NOMO-1 treated with dmso at 0.1 percent for 144 hours (cell line): Measurements from ENCODE around the gene ICA1.
A peak's percentile ranks its signal among the peaks of the same experiment; 100 is the strongest.

Source experiments
- DNase-seq: peaks from one replicate; lab custom pipeline; 2025; ENCODE audit not compliant: unreplicated experiment; lab: John Stamatoyannopoulos, UW

Gene ICA1

DNA sequence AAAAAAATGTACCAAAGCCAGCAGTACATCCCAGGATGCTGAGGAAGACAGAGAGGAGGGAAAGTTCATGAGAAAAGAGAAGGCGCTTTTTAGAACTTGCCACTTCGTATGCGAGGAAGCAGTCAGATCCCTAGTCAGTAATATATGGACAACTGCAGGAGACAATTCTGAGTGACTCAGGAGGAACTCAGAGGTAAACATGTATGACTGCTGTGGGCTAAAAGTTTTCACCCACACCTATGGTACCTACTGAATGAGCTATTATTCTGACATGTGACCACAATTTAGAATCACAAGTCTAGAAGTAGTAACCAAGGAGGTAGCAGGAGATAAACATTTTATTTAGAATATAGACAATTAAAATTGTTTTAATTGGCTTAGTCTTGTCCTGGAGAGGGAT lies 126.5 kb downstream of the ICA1 start:
- no peak for DNase-seq

GRCh38 chr7:8134089-8134733 lies 127.8 kb downstream of the ICA1 start:
- DNase-seq = no peak

- DNase-seq = no peak
Measured at GRCh38 chr7:8133188-8133848, 128.6 kb downstream of the ICA1 start.

DNA sequence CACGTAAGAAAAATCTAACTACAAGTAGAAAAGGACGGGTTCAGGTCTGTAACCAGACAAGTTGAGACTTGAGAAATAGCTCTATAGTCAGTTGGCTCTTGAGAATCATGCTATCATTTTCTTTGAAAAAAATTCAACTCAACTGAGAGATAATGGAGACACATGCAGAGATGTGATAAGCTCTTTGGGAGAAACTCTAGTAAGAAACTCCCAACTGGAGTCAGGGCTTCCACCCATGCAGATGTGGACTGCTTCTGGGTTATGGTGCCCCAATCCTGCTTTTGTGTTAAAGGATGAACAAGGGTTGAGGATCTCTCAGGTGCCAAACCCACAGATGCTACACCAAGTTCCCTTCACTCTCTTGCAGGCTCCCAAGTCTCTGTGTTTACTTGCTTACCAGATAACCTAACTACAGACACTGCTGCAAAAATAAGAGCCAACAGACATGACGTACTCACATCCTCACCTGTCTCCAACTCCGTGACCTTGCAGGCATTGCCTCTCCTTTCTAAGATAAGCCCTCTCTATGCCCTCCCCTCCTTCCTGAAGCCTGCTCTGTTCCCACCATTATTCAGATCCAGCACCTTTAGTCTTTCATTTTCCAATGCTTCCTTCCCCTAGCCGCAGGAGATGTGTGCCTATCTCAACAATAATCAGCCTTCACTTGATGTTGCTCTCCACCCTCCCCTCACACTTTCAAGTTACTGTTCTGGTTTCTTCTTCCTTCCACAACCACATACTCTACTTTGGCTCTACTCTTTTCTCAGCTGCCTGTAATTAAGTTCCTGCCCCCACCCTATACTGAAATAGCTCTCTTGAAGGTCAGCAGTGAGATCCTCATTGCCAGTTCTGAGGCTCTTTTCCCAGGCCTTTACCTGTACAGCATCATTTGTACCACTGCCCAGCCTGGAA lies 130.0 kb downstream of the ICA1 start:
- no peak for DNase-seq

GRCh38 chr7:8130663-8131062 lies 131.3 kb downstream of the ICA1 start:
- DNase-seq = no peak

DNA sequence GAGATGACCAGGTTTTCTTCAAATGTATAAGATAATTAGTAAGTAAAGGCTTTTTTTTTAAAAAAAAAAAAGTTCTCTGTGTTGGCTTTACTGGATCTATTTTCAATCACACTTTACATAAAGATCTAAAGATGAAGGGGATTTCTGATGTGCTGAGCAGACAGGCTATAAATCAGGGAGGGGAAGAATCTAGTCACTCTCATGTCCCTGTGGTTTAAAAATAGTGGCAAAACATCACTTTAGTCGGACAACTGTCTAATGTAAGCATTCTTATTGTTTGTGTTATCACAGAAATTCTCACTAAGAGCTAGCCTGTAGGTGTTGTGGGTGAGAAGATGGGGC lies 132.7 kb downstream of the ICA1 start:
- DNase-seq = no peak

DNA sequence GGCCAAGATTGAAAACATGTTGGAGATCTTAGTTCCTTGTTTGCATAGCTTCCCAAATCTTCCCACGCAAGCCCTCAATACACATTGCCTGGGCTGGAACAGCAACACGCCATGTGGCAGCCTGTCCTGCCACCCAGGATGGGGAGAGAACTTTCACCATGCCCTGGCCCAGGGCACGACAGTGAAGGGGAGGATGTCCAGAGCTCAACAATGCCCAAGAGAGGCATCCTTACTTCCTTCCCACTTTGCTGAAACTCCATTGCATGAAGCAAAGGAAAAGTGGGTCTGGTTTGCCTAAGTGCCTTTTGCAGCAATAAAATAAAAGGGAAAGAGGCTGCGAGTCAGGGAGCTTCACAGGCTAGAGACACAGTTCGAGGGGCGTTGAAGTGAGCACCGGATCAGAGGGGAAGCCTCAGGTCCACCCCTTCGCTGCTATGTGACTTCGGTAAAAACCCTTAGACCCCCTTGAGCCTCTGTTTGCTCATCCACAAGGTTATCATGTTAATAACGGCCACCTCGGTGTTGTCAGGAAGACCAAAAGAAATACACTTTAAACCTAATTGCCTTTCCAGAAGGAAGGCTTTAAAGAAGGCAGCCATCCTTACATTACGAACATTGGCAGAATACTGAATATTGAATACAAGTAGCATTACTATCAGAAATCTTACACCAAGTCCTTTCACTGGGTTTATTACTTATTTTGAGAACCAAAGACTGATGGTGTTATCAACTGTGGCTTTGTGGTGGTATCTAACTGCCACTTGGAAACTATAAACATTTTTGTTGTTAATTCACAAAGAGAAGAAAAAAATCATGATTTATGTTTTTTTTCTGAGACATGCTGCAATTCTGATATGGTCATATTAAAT lies 133.3 kb downstream of the ICA1 start:
- DNase-seq = no peak

DNA sequence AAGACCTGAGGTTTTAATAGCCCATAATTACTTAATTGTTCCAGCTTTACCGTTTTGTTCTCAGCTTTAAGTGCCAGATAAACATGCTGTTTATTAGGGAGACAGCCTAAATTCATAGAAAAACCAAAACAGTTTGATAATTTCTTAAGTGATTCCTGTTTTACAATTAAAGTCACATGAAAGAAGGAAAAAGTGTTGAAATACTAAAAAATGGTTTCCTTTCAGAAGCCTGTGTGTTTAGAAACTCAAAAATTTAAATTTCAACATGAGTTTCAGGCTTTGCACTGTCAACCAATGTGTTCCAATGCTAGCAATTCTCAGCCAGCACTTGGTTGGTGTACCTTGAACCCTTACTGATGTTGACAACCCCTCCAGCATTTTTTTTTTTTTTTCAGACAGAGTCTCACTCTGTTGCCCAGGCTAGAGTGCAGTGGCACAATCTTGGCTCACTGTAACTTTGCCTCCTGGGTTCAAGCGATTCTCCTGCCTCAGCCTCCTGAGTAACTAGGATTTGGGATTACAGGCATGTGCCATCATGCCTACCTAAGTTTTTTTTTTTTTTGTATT lies 135.3 kb downstream of the ICA1 start:
- DNase-seq = no peak

DNA sequence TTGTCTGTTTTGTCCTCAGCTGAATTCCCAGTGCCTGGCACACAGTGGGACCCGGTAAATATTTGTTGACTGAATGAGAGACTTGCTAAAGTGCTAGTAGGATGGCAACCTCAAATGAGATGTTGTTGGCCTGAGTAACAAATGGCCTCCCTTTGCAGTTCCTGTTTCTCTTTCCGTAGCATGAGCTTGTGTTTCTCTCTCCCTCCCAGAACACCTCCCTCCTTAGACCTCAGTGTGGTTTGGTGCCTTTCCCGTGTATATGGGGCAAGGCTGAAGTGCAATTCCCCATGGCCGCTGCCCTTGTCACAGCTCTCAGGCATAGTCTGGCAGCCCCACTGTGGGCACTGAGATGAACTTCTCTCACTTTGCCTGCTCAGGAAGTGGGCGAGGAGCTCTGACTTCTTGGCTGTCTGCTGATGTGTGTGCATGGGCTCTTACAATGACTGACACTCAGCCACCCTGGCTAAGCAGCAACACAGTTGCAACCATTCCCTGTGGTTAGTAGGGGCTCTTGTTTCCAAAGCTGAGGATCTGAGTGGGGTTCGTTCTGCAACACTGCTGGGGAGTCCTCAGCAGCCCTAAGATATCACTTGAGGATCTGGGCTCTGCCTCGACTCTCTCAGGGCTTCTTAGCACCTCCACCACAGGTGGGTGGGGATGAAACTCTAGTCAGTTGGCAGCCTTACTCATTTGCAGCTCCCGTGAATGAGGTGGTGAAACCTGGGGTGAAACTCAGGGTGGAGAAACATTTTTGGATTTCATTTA lies 136.1 kb downstream of the ICA1 start:
- peak; percentile 41 for DNase-seq

- DNase-seq = no peak
Measured at GRCh38 chr7:8121243-8121642, 140.7 kb downstream of the ICA1 start.

GRCh38 chr7:8120390-8121058 lies 141.4 kb downstream of the ICA1 start:
- DNase-seq = no peak

DNA sequence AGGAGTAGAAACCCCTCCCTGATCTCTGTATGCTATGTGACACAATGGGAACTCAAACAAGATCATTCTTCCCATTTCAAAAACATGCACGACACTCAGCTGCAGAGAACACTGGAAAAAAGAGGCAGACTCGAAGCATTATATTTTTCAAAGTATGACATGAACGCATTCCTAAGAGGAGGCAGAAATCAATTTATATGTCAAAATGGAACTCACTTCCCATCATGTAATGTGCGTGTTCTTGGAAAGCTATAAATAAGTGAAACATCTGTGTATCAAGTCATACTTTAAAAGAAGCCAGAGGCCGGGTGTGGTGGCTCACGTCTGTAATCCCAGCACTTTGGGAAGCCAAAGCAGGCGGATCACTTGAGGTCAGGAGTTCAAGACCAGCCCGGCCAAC lies 142.7 kb downstream of the ICA1 start:
- DNase-seq = no peak

DNA sequence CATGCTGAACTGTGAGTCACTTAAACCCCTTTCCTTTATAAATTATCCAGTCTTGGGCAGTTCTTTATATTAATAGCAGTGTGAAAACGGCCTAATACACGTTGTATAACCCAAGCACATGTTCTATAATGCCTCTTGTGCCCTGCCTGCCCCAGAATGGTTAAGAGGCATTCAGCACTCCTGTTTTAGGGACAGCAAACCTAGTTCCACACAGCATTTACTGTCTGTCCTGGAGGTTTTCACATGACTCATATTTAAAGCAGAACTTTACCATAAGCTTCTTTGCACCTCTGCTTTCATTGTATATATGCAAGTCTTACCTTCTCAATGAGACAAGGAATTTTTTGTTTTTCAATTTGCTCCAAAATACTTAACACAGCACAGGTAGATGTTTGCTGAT lies 144.8 kb downstream of the ICA1 start:
- no peak for DNase-seq

- DNase-seq = no peak
Measured at GRCh38 chr7:8115547-8116402, 146.2 kb downstream of the ICA1 start.

DNA sequence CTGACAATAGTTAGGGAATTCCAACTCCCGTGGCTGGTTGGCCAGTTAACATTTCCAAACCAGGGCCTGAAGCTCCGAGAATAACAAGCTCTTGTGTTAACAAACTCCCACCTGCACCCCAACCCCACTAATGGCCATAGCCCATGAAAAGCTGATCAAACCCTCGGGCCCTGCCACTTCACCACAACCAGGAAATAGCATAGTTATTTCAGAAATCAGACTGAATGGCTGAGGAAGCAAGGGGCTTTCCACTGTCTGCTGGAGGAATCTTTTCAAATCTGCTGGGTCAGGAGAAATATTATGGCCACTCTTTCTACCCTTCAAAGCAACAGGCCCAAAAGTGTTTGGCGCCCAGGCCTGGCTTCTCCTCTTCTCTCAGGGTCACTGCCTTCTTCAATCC lies 147.8 kb downstream of the ICA1 start:
- no peak for DNase-seq

DNA sequence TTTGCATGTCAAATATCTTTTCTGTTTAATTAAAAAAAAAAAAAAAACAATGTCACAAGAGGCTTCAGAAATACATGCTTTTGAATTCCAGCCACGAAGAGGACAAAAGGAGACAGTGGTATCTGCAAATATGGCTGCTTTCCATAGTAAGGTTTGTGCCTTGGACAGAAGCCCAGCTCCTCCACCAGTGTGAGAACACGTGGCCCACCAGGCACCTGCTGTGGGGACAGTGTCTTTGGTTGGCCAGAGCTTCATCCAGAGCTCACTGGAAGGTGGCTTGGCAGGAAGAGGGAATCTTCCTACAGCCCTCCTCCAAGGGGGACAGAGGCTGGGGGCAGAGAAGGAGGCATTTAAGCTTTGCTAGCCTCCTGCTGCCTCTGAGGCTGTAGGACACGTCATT lies 148.8 kb downstream of the ICA1 start:
- no peak for DNase-seq

DNA sequence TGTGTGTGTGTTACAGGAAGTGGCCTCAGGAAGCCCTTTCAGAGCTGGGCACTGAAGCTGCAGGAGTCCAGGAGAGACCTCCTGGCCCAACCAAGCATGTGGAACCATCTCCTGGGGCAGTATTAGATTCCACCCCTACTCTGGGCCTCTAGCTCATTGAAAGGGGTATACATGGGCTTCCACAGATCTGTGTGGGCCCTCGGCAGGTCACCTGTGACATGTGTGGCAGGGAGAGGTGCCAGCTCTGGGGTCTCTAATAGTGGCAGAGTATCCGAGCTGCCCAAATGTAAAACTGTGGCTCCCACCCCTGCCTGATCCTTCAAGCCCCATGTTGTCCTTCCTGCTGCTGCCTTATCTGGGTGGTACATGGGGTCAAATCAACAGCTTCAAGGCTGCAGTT lies 149.3 kb downstream of the ICA1 start:
- no peak for DNase-seq

- no peak for DNase-seq
Measured at GRCh38 chr7:8111282-8111960, 150.5 kb downstream of the ICA1 start.
